Keratinocyte (primary cell): Measurements from ENCODE around the gene SYNPO2L. TPM values are rescaled to one million over a fixed set of nuclear protein-coding genes. Genes with fewer than 3 reads are reported as not detected.

Source experiments
- DNase-seq: peaks from one replicate; pipeline ENCODE4 v3.0.0-alpha.2; 2011; ENCODE audit warnings: low read depth, missing footprints, low spot score
- FAIRE-seq: peaks from 2 replicates; lab custom pipeline; 2011; peaks lifted over from hg19 to GRCh38; lab: Jason Lieb, UNC
- H2AFZ ChIP-seq: 2 replicates; pipeline ENCODE4 v1.6.0; 2012; ENCODE audit warnings: low read length, control low read depth, inconsistent platforms; ENCODE audit not compliant: control insufficient read depth
- H3K27ac ChIP-seq: 2 replicates; pipeline ENCODE4 v1.5.1; 2011; ENCODE audit warnings: low read length; ENCODE audit not compliant: control insufficient read depth, insufficient read depth
- H3K27me3 ChIP-seq: 3 replicates; pipeline ENCODE4 v1.6.0; 2011; ENCODE audit warnings: low read length; ENCODE audit not compliant: control insufficient read depth, insufficient read depth; ENCODE audit errors: extremely low read depth
- H3K36me3 ChIP-seq, 2 experiments: 2 replicates in 1 of 2; 3 replicates in 1 of 2; pipeline ENCODE4 v1.5.1; 2011; ENCODE audit warnings: low read length in 2 of 2, mild to moderate bottlenecking in 1 of 2; ENCODE audit not compliant: control insufficient read depth in 2 of 2, insufficient read depth in 2 of 2; ENCODE audit errors: extremely low read depth in 1 of 2
- H3K4me1 ChIP-seq: 3 replicates; pipeline ENCODE4 v1.5.1; 2011; ENCODE audit warnings: low read length; ENCODE audit not compliant: control insufficient read depth, insufficient read depth; ENCODE audit errors: extremely low read depth
- H3K4me2 ChIP-seq: 3 replicates; pipeline ENCODE4 v1.6.0; 2011; ENCODE audit warnings: low read depth, low read length; ENCODE audit not compliant: control insufficient read depth, insufficient read depth; ENCODE audit errors: extremely low read depth
- H3K4me3 ChIP-seq, 3 experiments: fragments of 200-600 bp in 1 of 3; sonication (generic) in 1 of 3; 2 replicates in 2 of 3; 3 replicates in 1 of 3; pipeline ENCODE4 v1.5.1; 2011 to 2016; ENCODE audit warnings: low read length in 3 of 3, mild to moderate bottlenecking in 3 of 3, control low read depth in 2 of 3, inconsistent platforms in 1 of 3, low read depth in 1 of 3, mixed read lengths in 1 of 3, mixed run types in 1 of 3, moderate library complexity in 1 of 3; ENCODE audit not compliant: control insufficient read depth in 2 of 3, insufficient read depth in 2 of 3; ENCODE audit errors: extremely low read depth in 1 of 3
- H3K79me2 ChIP-seq: 2 replicates; pipeline ENCODE4 v1.6.0; 2012; ENCODE audit warnings: low read length; ENCODE audit not compliant: control insufficient read depth, insufficient read depth
- H3K9ac ChIP-seq: 3 replicates; pipeline ENCODE4 v1.6.0; 2011; ENCODE audit warnings: low read length; ENCODE audit not compliant: control insufficient read depth, insufficient read depth; ENCODE audit errors: extremely low read depth
- H3K9me1 ChIP-seq: 3 replicates; pipeline ENCODE4 v1.6.0; 2011; ENCODE audit warnings: low read length; ENCODE audit not compliant: control insufficient read depth, insufficient read depth; ENCODE audit errors: extremely low read depth
- H3K9me3 ChIP-seq: 2 replicates; pipeline ENCODE4 v1.5.1; 2012; ENCODE audit warnings: low read depth, low read length; ENCODE audit not compliant: control insufficient read depth
- H4K20me1 ChIP-seq: 3 replicates; pipeline ENCODE4 v1.6.0; 2011; ENCODE audit warnings: low read length; ENCODE audit not compliant: control insufficient read depth, insufficient read depth; ENCODE audit errors: extremely low read depth
- EZH2 ChIP-seq: IDR thresholded peaks from one replicate; pipeline ENCODE4 v1.6.1; 2012; ENCODE audit warnings: inconsistent platforms, mild to moderate bottlenecking, low read length, moderate library complexity
- dilution Hi-C: fragments of 300-500 bp; cut with MboI; formaldehyde crosslinking; loops from one replicate; pipeline ENCODE4 v1.7.0; 2020; ENCODE audit warnings: low sequenced_read_pairs; ENCODE audit not compliant: extremely low pct_ligation_motif_present
- polyA plus RNA-seq, 5 experiments: library from polyadenylated mRNA; depleted of rRNA in 3 of 5; stranded (reverse) in 3 of 5; stranded (forward) in 1 of 5; unstranded in 1 of 5; fragments of >200 nt; gene quantifications; 1 replicate in 1 of 5; 2 replicates in 3 of 5; 3 replicates in 1 of 5; pipeline versions ENCODE4 v1.2.1 to v1.2.3, GENCODE V29; 2011 to 2012; ENCODE audit warnings: missing spikeins in 2 of 5, low read depth in 1 of 5, low replicate concordance in 1 of 5
- TF ChIP-seq, protein P1 (sequence below), 3 experiments: IDR thresholded peaks in 1 of 3; conservative IDR thresholded peaks in 1 of 3; optimal IDR thresholded peaks in 1 of 3; 2 replicates in 2 of 3; 3 replicates in 1 of 3; pipeline versions ENCODE3 to v1.5.1; 2011; ENCODE audit warnings: low read length in 3 of 3, mild to moderate bottlenecking in 3 of 3, moderate library complexity in 2 of 3, control low read depth in 1 of 3, inconsistent platforms in 1 of 3; ENCODE audit not compliant: insufficient read depth in 2 of 3; ENCODE audit errors: extremely low read depth in 1 of 3

The SYNPO2L gene
- polyA plus RNA-seq, 1 donor (not counting 4 experiments of a cell fraction or from before 2014, with no cell fraction given) = not detected

DNA sequence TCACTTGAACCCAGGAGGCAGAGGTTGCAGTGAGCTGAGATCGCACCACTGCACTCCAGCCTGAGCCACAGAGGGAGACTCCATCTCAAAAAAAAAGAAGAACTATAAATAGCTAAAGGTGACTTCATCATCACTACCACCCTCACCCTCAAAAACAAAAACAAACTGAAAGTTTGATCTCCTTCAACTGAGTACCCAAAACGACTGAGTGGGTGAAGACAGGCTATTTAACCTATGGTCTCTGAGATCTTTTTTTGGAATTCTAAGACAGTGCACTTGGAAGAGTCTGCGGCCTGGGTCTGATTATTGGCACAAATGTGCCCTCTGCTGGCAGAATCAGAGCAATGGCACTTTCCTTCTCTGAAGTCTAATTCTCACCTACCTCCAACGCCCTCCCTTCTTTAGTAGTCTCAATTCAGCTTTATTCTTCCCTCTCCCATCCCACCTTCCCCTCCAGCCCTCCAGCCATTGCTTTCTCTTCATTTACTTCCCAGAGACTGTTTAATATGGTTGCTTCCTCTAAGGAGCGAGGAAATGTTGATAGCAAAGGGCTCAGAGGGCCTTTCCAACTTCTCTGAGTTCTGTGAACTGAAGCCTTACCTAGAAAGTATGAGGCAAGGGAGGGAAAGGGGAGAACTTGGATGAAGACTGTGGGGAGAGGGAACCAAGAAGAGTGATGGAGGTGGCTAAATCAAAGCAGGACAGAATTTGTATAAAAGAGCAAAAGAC lies 11.7 kb downstream of the SYNPO2L start:
- H3K4me2 ChIP-seq = no peak overlapping the region
- no peak for DNase-seq
- H4K20me1 ChIP-seq = no peaks in the 10 kb centered on the region
- peak; percentile 82 for FAIRE-seq
- TF ChIP-seq, protein P1, sequence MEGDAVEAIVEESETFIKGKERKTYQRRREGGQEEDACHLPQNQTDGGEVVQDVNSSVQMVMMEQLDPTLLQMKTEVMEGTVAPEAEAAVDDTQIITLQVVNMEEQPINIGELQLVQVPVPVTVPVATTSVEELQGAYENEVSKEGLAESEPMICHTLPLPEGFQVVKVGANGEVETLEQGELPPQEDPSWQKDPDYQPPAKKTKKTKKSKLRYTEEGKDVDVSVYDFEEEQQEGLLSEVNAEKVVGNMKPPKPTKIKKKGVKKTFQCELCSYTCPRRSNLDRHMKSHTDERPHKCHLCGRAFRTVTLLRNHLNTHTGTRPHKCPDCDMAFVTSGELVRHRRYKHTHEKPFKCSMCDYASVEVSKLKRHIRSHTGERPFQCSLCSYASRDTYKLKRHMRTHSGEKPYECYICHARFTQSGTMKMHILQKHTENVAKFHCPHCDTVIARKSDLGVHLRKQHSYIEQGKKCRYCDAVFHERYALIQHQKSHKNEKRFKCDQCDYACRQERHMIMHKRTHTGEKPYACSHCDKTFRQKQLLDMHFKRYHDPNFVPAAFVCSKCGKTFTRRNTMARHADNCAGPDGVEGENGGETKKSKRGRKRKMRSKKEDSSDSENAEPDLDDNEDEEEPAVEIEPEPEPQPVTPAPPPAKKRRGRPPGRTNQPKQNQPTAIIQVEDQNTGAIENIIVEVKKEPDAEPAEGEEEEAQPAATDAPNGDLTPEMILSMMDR (optimal IDR thresholded peaks at IDR 0.05 in 1 of 3, IDR thresholded peaks at IDR 0.05 in 1 of 3, conservative IDR thresholded peaks at IDR 0.05 in 1 of 3; ENCODE audit: extremely low read depth in 1 of 3, insufficient read depth in 2 of 3, low read length in 3 of 3) = peak; percentile 76 to 87 (median 85)
- TF ChIP-seq EZH2 = no peak
- no peaks in the 10 kb centered on the region for H3K79me2 ChIP-seq
- peaks cover 4% of the 10 kb centered on the region for H3K4me1 ChIP-seq
- no peak overlapping the region for H2AFZ ChIP-seq
- dilution Hi-C loops = no loop called here
- H3K36me3 ChIP-seq = no peaks in the 10 kb centered on the region
- H3K27ac ChIP-seq = no peak overlapping the region
- no peaks in the 10 kb centered on the region for H3K27me3 ChIP-seq
- no peak overlapping the region for H3K9ac ChIP-seq
- no peak overlapping the region for H3K4me3 ChIP-seq
- no peaks in the 10 kb centered on the region for H3K9me3 ChIP-seq
- H3K9me1 ChIP-seq = no peaks in the 10 kb centered on the region

DNA sequence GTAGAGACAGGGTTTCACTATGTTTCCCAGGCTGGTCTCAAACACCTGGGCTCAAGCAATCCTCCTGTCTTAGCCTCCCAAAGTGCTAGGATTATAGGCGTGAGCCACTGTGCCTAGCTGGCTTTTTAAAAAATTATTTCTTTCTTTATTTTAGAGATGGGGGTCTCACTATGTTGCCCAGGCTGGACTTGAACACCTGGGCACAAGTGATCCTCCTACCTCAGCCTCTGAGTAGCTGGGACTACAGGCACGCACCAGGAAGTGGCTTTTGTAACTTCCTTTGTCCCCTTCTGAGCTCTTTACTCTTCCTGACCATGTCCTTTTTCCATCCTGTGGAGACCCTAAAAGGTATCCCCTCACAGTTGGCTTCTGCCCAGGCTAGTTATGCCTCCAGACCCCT lies 12.5 kb downstream of the SYNPO2L start:
- TF ChIP-seq, protein P1 (optimal IDR thresholded peaks at IDR 0.05 in 1 of 3, IDR thresholded peaks at IDR 0.05 in 1 of 3, conservative IDR thresholded peaks at IDR 0.05 in 1 of 3; ENCODE audit: extremely low read depth in 1 of 3, insufficient read depth in 2 of 3, low read length in 3 of 3) = no peak
- TF ChIP-seq EZH2 = no peak
- no peak overlapping the region for H3K9ac ChIP-seq
- H3K4me3 ChIP-seq = no peak overlapping the region
- no peak overlapping the region for H3K27ac ChIP-seq
- H3K4me1 ChIP-seq = peaks cover 4% of the 10 kb centered on the region
- no peaks in the 10 kb centered on the region for H3K79me2 ChIP-seq
- no peaks in the 10 kb centered on the region for H3K9me1 ChIP-seq
- H3K36me3 ChIP-seq = no peaks in the 10 kb centered on the region
- dilution Hi-C loops = no loop called here
- H4K20me1 ChIP-seq = no peaks in the 10 kb centered on the region
- H3K27me3 ChIP-seq = no peaks in the 10 kb centered on the region
- FAIRE-seq (no peak), DNase-seq (no peak)
- no peaks in the 10 kb centered on the region for H3K9me3 ChIP-seq
- no peak overlapping the region for H2AFZ ChIP-seq
- no peak overlapping the region for H3K4me2 ChIP-seq
